ENCODE results near the gene CCDC88C.
A peak's percentile ranks its signal among the peaks of the same experiment; 100 is the strongest.

The CCDC88C gene

DNA sequence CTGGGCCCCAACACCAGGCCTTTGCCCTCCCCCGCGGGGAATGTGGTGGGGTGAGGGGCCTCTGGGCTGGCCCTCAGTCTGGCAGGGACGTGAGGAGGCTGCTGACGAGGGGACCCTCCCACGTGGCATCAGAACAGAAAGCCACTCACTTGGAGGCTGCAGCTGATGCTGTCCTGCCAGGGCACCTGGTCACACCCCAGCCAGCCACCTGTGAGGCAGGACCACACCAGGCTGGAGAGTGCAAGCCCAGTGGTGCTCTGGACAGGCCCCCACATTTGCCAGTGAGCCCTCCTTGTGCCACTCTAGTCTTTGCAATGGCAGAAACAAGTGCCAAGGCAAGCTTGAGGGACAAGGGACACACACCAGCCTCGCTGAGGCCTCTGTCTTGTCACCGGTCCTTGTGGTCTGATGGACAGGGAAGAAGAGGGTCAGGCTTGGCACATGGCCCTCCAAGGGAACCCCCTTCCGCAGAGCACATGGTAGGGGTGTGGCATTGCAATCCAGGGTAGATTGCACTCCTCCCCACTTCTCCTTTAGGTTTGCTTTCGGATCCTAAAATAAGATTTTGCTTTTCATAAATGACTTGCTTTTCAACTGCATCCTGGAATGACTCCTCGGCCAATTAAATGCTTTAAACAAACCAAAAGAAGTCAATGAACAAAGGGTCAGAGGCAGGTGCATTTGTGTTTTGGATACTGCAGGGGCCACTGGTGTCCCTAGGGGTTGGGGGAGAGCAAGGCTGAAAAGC is 53.7 kb downstream of the CCDC88C start:
- DNase-seq, result no peak

GRCh38 chr14:91361233-91361811 is 56.3 kb downstream of the CCDC88C start:
- peak; percentile 9 for DNase-seq

GRCh38 chr14:91360490-91361232 is 57.0 kb downstream of the CCDC88C start:
- DNase-seq, result no peak

DNA sequence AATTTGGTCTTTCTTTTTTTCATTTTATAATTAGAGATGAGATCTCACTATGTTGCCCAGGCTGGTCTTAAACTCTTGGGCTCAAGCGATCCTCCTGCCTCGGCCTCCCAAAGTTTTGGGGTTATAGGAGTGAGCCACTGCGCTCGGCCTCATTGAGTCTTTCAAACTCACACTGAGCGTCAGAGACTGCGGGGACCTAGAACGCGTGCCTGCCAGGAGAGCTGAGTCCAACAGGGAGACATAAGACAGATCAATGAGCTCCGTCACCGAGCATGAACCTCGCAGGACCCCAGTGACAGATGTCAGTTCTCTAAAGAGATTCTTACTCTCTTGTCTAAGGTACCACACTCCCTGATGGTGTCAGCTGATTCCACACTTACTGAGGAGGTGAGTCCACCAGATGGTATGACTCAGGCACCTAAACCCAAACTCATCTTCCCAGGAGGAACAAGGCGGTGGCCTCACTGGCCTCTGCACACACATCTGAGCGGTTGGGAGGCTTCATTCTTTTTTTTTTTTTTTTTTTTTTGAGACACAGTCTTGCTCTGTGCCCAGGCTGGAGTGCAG is 58.9 kb downstream of the CCDC88C start:
- DNase-seq, result no peak

- DNase-seq, result no peak
Measured at GRCh38 chr14:91358025-91358319, 59.6 kb downstream of the CCDC88C start.

DNA sequence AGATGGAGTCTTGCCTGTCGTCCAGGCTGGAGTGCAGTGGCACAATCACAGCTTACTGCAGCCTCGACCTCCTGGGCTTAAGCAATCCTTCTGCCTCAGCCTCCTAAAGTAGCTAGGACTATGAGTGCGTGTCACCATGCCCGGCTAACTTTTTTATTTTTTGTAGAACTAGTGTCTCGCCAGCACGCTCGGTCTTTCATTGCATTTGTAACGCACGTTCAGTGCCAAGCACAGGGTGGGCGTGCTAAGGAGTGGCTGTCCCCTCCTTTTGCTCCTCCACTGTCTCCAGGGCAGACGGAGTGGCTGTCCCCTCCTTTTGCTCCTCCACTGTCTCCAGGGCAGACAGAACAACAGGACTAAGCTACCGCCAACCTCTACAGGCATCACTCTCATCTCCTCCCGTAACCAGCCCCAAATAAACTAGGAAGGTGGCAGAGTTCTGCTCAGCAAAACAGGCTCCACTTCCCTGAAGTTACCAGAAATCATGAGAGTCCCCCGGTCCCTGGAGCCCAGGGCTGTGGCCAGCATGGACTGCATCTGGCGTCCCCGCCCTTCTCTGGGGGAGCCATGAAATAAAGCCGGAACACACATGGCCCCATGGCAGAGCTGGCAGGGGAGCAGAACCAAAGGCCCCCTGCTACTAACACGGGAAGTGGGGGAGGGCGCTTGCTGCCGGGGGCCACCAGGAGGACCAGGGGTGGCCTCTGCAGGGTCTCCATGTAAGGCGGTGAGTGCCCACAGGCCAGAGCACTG is 60.2 kb downstream of the CCDC88C start:
- no peak for DNase-seq

DNA sequence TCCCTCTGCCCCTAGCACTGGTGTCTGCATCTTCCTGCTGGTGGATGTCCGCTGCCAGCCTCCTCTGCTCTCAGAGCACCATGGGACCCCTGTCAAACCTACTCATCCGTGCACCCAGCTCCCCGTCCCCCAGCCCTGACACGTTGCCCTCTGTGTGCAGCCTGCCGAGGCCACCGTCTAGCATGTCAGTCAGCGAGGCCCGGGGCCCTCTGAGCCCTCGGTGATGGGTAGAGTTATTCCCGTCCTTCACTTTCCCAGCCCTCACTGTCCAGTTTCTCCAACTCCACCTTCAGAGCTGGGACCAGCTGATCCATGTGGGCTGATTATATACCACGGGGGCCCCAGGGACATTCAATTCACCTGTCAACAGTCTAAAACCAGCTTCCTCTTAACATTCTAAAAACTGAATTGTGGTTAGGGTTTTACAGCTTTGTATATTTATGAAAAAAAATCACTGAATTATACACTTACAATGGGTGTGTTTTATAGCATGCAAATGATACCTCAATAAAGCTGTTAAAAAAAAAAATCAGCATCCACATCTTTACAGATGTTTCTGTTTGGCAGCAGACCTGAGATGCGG is 61.3 kb downstream of the CCDC88C start:
- no peak for DNase-seq

DNA sequence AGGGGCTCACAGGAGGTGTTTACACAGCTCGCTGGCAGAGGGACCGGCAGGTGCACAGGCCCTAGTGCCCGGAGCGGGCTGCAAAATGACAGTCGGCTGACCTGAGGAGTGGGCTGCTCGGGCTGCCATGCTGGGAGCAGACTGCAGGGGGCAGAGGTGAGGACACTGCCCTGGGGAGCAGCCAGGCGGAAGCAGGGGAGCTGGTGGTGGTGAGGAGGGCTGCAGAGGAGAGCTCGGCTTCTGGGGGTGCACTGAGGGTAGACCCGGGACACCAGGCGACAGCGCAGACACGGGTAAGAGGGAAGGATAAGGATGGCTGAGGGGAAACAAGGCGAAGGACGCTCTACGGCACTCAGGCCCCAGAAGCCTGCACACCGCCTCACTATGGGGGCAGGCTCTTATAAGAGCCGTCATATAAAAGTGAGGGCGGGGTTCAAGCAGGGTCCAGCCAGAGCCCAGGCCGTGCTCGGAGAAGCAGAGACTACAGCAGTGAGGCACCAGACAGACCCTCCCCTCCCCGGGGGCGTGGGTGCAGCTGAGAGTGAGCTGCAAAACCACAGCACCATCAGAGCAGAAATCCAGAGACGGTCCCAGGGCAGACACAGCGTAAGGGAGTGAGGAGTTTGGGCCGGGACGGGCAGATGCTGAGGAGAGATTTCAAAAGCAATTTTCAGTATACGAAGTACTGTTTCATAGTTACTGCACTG is 62.5 kb downstream of the CCDC88C start:
- peak; percentile 89 for DNase-seq

- DNase-seq, result peak; percentile 71
Measured at GRCh38 chr14:91354221-91354916, 63.3 kb downstream of the CCDC88C start.

- no peak for DNase-seq
Measured at GRCh38 chr14:91352728-91353692, 64.6 kb downstream of the CCDC88C start.

DNA sequence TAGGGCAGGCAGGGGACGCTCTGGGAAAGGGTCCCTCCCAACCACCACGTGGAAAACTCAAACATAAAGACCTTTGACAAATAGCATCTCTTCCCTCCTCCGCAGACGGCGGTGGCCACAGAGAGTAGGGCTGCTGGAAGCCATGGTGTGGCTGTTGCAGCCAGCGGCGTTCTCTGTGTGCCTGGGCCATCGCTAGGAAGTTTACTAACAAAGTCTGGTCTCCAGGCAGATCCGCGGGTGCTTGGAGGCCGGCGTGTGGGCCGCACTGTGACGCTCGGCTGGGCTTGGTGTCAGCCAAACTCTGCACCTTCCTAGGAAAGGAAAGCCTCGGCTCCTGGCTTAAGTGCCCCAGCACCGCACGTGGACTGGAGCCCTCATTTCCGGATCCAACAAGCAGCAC is 65.6 kb downstream of the CCDC88C start:
- DNase-seq, result no peak

- DNase-seq, result no peak
Measured at GRCh38 chr14:91351512-91351862, 66.1 kb downstream of the CCDC88C start.

GRCh38 chr14:91350813-91351511 is 66.7 kb downstream of the CCDC88C start:
- no peak for DNase-seq

GRCh38 chr14:91350483-91350812 is 67.2 kb downstream of the CCDC88C start:
- DNase-seq, result no peak

DNA sequence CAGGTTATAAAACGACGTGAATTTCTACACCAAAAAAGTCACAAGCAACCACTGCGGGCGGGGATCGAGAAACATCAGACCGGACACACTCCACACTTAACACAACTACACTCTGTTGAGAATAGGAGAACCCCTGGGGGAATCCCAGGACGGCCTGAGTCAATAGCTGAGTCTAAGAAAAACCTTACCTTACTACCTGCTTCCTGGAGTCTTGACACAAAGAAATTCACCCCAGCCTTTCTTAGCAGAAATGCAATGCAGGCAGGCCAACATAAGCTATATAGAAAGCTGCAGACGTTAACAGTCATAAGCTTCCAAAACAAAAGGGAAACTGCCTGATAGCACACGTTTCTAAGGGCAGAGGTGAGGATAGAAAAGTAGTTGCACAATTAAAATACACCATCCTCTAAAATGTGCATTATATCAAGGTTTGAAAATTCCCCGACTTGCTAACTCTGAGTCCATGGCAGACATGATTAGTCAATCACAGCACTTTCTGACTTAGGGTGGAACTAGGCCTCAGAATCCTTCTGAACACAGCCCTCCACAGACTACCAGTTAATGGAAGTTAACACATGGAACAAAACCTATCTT is 68.0 kb downstream of the CCDC88C start:
- DNase-seq, result no peak

GRCh38 chr14:91348845-91349465 is 68.7 kb downstream of the CCDC88C start:
- no peak for DNase-seq

GRCh38 chr14:91346838-91347173 is 70.8 kb downstream of the CCDC88C start:
- no peak for DNase-seq

DNA sequence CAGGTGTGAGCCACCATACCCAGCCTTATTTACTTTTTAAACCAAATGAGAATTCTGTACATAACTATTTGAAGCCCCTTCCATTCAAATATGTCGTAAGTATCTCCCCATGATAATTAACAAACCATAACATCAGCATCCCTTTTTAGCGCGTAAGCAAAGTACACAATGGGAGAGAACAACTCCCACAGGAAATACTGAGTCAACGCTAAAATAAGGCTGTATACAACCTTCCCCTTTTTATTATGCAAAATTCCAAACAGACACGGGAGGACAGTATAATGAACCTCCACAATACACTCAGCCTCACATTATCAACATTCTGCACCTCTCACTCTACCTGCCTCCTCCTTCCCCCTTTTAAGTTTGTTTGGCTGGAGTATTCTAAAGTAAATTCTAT is 73.5 kb downstream of the CCDC88C start:
- DNase-seq, result no peak

DNA sequence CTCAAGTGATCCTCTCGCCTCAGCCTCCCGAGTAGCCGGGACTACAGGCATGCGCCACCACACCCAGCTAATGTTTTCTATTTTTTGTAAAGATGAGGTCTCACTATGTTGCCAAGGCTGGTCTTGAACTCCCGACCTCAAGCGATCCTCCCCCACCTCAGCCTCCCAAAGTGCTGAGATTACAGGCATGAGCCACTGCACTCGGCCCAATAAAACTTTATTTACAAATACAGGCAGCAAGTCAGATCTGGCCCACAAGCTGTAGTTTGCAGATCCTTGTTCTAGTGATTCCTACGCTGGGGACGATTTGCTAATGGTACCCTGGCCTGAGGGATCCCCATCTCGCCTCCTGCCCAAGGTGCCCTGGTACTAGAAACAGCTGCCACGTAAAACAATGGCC is 74.6 kb downstream of the CCDC88C start:
- no peak for DNase-seq
